ENCODE results near the gene SERPINB7. TPM values are rescaled to one million over a fixed set of nuclear protein-coding genes. Genes with fewer than 3 reads are reported as not detected.
A peak's percentile ranks its signal among the peaks of the same experiment; 100 is the strongest.

Gene SERPINB7
- total RNA-seq, 1 experiment from 2014 or later = 74.5 TPM

- H3K36me3 ChIP-seq (ENCODE audit: low read depth, low read length) = no peaks in the 10 kb centered on the region
- peaks cover 26% of the 10 kb centered on the region for H3F3A ChIP-seq (ENCODE audit: low read length, unreplicated experiment)
- DNase-seq (no peak), ATAC-seq (no peak)
- H3K4me1 ChIP-seq (ENCODE audit: insufficient read depth, low read length) = peaks cover 62% of the 10 kb centered on the region
- H3K27me3 ChIP-seq (ENCODE audit: low read length) = no peaks in the 10 kb centered on the region
- H3K4me2 ChIP-seq (ENCODE audit: low read length) = no peak overlapping the region
- BruUV-seq (replicated peaks) = no TSS peak
- TF ChIP-seq EZH2phosphoT487 (IDR thresholded peaks at IDR 0.05; ENCODE audit: borderline replicate concordance, low read length) (no peak), EZH2 (IDR thresholded peaks at IDR 0.05; ENCODE audit: low read length, unreplicated experiment) (no peak), CTCF (conservative IDR thresholded peaks at IDR 0.05; ENCODE audit: low read depth, low read length) (no peak)
- H3K9ac ChIP-seq (ENCODE audit: low read length) = no peak overlapping the region
- ChIA-PET POLR2A (ENCODE audit: unreplicated experiment) (no interaction called here), CTCF (interaction anchor here (0.7 kb wide), 1 partner anchor 248 kb away, joined by 3 read pairs; no protein-coding TSS in a partner anchor)
- no peak overlapping the region for H2AFZ ChIP-seq (ENCODE audit: low read length)
- no peaks in the 10 kb centered on the region for H3K9me3 ChIP-seq (ENCODE audit: low read length)
- H3K79me2 ChIP-seq (ENCODE audit: low read length) = no peaks in the 10 kb centered on the region
- H4K20me1 ChIP-seq (ENCODE audit: low read length) = no peaks in the 10 kb centered on the region
- intact Hi-C loops (cut with micrococcal nuclease) = no loop called here
- no peaks in the 10 kb centered on the region for H3K9me2 ChIP-seq (replicated peaks; ENCODE audit: low read length)
- H3K27ac ChIP-seq (ENCODE audit: low read length) = peak overlapping the region; percentile 100; the same call in 1 of the 2 replicates
- no peak overlapping the region for H3K4me3 ChIP-seq (ENCODE audit: low read length)
These were observed 52.9 kb downstream of the SERPINB7 start for GRCh38 chr18:63828120-63828519.

DNA sequence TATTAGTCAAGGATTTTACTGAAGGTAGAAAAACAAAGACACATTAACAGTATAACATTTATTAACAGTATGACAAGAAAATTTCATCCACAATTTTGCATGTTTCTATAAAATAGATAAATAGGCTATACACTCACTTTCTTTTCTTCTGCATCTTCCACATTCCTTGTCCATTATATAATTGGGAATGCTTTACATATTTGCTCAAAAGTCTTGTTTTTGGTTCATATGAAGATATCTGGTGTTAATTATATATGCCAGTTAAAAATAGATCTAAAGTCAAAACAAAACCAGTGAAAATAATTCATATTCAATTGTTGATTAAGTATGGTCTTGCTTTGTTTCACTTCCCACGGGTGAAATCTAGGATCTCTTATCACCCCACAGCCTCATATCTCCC is 53.4 kb downstream of the SERPINB7 start:
- Histone ChIP-seq H4K20me1 (ENCODE audit: low read length) (no peaks in the 10 kb centered on the region), H3K79me2 (ENCODE audit: low read length) (no peaks in the 10 kb centered on the region), H3K4me2 (ENCODE audit: low read length) (no peak overlapping the region), H3F3A (ENCODE audit: low read length, unreplicated experiment) (peaks cover 30% of the 10 kb centered on the region), H3K9me3 (ENCODE audit: low read length) (no peaks in the 10 kb centered on the region), H3K27ac (ENCODE audit: low read length) (peak overlapping the region; percentile 100), H3K4me1 (ENCODE audit: insufficient read depth, low read length) (peaks cover 62% of the 10 kb centered on the region), H3K9ac (ENCODE audit: low read length) (peak overlapping the region; percentile 77; the same call in 1 of the 2 replicates), H3K27me3 (ENCODE audit: low read length) (no peaks in the 10 kb centered on the region), H3K4me3 (ENCODE audit: low read length) (no peak overlapping the region), H3K36me3 (ENCODE audit: low read depth, low read length) (no peaks in the 10 kb centered on the region), H3K9me2 (replicated peaks; ENCODE audit: low read length) (no peaks in the 10 kb centered on the region), H2AFZ (ENCODE audit: low read length) (no peak overlapping the region)
- ATAC-seq = no peak
- DNase-seq = no peak
- ChIA-PET POLR2A (ENCODE audit: unreplicated experiment) (no interaction called here), CTCF (no interaction called here)
- intact Hi-C loops (cut with micrococcal nuclease) = no loop called here
- BruUV-seq (replicated peaks) = no TSS peak
- TF ChIP-seq EZH2 (IDR thresholded peaks at IDR 0.05; ENCODE audit: low read length, unreplicated experiment) = no peak
- TF ChIP-seq EZH2phosphoT487 (IDR thresholded peaks at IDR 0.05; ENCODE audit: borderline replicate concordance, low read length) = no peak
- TF ChIP-seq CTCF (conservative IDR thresholded peaks at IDR 0.05; ENCODE audit: low read depth, low read length) = no peak

GRCh38 chr18:63829886-63830285 is 54.7 kb downstream of the SERPINB7 start:
- H3K9ac ChIP-seq (ENCODE audit: low read length) = peak overlapping the region; percentile 77
- peak overlapping the region; percentile 52 for H3K4me2 ChIP-seq (ENCODE audit: low read length)
- BruUV-seq (replicated peaks) = no TSS peak
- intact Hi-C loops (cut with micrococcal nuclease) = loop anchor here (2.0 kb wide), 1 partner anchor 55 kb away; the partner anchor contains the start of gene SERPINB7
- no peaks in the 10 kb centered on the region for H3K36me3 ChIP-seq (ENCODE audit: low read depth, low read length)
- ATAC-seq (no peak), DNase-seq (peak; percentile 51)
- no peaks in the 10 kb centered on the region for H3K9me3 ChIP-seq (ENCODE audit: low read length)
- no peaks in the 10 kb centered on the region for H4K20me1 ChIP-seq (ENCODE audit: low read length)
- no peak overlapping the region for H2AFZ ChIP-seq (ENCODE audit: low read length)
- peak overlapping the region; percentile 100 for H3K27ac ChIP-seq (ENCODE audit: low read length)
- H3K4me1 ChIP-seq (ENCODE audit: insufficient read depth, low read length) = peaks cover 65% of the 10 kb centered on the region
- H3K9me2 ChIP-seq (replicated peaks; ENCODE audit: low read length) = no peaks in the 10 kb centered on the region
- H3F3A ChIP-seq (ENCODE audit: low read length, unreplicated experiment) = peaks cover 35% of the 10 kb centered on the region
- ChIA-PET CTCF (no interaction called here), POLR2A (ENCODE audit: unreplicated experiment) (no interaction called here)
- no peak overlapping the region for H3K4me3 ChIP-seq (ENCODE audit: low read length)
- no peaks in the 10 kb centered on the region for H3K79me2 ChIP-seq (ENCODE audit: low read length)
- TF ChIP-seq CTCF (conservative IDR thresholded peaks at IDR 0.05; ENCODE audit: low read depth, low read length) = no peak
- H3K27me3 ChIP-seq (ENCODE audit: low read length) = no peaks in the 10 kb centered on the region
